GM12874 (cell line): ENCODE data around the gene LRG1.

Experiments used
- TF ChIP-seq, protein P1 (sequence below): IDR thresholded peaks from 2 replicates; pipeline ENCODE4 v1.5.1; 2011; ENCODE audit warnings: low read depth, mild to moderate bottlenecking, control low read depth, low read length, moderate library complexity; ENCODE audit not compliant: insufficient read depth

The LRG1 gene

DNA sequence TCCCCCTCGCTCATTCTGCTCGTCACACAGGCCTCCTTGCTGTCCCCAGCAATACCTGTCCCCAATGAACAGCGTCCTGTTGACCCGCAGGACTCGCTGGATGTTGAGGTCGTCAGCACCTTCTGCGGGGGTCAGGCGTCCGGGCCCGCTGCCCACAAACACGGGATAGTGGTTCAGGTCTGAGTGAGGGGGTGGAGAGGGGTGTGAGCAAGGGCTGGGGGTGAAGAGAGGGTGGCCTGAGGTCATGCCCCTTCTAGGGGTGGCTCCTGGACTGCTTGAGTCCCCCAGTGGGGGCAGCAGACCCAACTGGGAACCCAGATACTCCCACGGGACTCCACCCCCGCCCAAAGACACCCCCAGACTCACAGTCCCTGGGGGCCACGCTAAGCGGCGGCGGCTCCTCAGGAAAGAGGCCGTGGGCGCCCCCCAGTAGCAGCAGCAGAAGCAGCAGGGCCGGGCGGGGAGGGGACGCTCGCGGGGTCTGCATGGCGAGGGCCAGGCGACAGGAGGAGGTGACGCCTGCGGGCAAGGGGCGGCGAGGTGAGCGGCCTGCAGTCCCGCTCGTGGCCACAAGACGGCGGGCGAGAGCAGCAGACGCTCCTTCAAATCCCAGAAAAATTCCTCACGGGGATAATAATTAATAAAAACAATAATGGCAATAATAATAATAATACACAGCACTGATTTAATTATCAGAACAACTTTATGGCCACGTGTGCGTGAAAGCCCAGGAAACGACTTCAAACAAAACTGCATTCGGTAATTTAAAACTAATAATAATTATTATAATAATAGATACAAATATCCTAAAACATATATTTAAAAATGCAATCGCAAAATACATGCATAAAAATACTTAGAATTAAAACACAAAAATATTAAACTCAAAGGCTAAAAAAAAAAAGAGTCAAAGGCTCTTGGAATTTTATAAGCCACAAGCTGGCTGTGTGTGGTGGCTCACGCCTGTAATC, 18.4 kb upstream of the LRG1 start:
- TF ChIP-seq, protein P1, sequence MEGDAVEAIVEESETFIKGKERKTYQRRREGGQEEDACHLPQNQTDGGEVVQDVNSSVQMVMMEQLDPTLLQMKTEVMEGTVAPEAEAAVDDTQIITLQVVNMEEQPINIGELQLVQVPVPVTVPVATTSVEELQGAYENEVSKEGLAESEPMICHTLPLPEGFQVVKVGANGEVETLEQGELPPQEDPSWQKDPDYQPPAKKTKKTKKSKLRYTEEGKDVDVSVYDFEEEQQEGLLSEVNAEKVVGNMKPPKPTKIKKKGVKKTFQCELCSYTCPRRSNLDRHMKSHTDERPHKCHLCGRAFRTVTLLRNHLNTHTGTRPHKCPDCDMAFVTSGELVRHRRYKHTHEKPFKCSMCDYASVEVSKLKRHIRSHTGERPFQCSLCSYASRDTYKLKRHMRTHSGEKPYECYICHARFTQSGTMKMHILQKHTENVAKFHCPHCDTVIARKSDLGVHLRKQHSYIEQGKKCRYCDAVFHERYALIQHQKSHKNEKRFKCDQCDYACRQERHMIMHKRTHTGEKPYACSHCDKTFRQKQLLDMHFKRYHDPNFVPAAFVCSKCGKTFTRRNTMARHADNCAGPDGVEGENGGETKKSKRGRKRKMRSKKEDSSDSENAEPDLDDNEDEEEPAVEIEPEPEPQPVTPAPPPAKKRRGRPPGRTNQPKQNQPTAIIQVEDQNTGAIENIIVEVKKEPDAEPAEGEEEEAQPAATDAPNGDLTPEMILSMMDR: peak; percentile 99

- TF ChIP-seq, protein P1: peak; percentile 54; the same call in 1 of the 2 replicates
These were observed 17.5 kb upstream of the LRG1 start for GRCh38 chr19:4557144-4557970.

GRCh38 chr19:4556597-4557127, 16.8 kb upstream of the LRG1 start:
- TF ChIP-seq, protein P1: no peak

- TF ChIP-seq, protein P1: no peak
These were observed 16.1 kb upstream of the LRG1 start for GRCh38 chr19:4555657-4556561.

GRCh38 chr19:4554717-4555116, 14.9 kb upstream of the LRG1 start:
- TF ChIP-seq, protein P1: no peak

DNA sequence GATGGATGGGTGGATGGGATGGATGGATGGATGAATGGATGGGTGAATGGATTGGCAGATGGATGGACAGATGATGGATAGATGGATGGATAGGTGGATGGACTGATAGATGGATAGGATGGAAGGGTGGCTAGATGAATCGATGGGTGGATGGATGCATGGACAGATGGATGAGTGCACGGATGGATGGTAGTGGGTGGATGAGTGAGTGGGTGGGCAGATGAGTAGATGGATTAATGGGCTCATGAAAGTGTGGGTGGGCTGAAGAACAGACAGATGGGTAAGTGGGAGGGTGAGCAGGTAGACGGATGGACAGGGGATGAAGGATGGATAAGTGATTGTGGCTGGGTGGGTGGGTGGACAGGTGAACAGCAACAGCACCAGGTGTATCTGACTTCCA, 13.9 kb upstream of the LRG1 start:
- TF ChIP-seq, protein P1: no peak
